HPDE6-E6E7 (cell line): ENCODE measurements around the gene OCIAD2.
A peak's percentile ranks its signal among the peaks of the same experiment; 100 is the strongest.
"Not testable (repeated sequence)": the region's sequence is repeated elsewhere in the genome, so short reads cannot be mapped to it uniquely, and the experiment has no call there.

Source experiments
- DNase-seq: peaks from one replicate; pipeline ENCODE4 v3.0.0; 2011; ENCODE audit warnings: missing footprints; ENCODE audit errors: extremely low spot score

OCIAD2 gene

GRCh38 chr4:48907706-48908477 is 1.3 kb upstream of the OCIAD2 start:
- DNase-seq: no peak

GRCh38 chr4:48905363-48906015 is 1.1 kb downstream of the OCIAD2 start:
- DNase-seq: peak; percentile 41

DNA sequence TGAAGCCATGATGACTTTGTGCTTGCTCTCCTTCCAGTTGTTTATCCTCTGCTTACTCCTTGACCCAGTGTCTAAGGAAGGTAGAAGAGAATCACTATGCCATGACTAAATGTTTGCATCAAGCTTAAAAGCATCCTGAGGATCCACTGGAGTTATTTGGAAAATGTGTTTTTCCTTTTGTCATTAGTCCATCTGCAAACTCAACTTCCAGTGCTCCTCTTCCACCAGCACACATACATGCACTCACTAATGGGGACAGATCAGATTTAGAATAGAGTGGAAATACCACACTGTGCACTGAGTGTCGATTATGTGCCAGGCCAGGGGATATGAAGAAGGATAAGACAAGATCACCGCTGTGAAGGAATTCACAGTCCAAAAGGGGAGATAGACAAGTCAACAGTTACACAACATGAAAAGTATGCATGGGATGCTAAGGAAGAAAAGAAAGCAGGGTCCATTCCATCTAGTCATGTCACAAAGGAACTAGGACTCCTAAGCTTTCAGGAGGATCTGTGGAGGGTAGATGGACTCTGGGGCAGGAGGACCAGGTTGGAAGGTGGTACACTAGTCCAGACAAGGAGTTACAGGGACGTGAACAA is 1.9 kb downstream of the OCIAD2 start:
- DNase-seq: no peak

DNA sequence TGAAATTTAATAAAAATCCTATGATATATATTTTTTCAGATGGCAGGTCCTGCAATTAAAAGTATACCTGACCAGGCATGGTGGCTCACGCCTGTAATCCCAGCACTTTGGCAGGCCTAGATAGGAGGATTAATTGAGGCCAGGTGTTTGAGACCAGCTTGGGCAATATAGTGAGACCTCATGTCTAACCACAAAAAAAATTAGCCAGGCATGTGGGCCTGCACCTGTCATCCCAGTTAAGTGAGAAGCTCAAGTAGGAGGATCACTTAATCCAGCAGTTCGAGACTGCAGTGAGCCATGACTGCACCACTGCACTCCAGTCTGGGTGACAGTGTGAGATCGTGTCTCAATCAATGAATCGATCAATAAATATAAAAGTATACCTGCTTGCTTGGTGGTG is 2.5 kb downstream of the OCIAD2 start:
- DNase-seq: no peak

GRCh38 chr4:48902266-48902665 is 4.3 kb downstream of the OCIAD2 start:
- peak; percentile 21 for DNase-seq

GRCh38 chr4:48901196-48901595 is 5.4 kb downstream of the OCIAD2 start:
- no peak for DNase-seq

DNA sequence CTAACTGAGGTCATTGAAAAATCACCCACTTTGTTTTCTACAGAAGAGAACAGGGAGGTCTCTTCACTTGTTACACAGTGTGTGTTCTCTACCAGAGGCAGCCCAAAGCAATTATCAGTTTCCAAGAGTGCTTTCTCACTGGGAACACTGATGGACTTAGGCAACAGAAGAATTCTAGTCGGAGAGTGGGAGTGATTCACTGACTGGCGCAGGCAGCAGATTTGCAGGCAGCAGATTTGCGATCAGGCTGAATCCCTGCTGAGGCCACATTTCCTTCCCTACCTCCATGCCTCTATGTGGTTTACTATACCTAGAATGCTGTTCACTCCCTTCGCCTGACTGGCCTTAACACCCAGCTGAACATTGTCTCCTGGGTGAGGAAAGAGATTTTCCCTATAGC is 6.6 kb downstream of the OCIAD2 start:
- no peak for DNase-seq

DNA sequence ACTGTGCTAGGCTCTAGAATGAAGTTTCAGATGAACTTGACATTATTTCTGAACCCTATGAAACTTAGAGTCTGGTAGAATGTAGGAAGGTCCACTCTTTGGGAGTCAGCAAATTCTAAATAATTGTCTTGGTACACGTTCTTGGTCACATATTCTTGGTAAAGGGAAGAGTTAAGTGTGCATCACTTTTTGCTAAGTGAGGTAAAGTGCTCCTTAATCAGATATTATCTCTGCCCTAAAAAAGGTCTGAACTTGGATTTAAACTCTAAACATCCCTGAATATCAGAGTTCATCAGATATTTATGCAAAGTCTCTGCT is 7.2 kb downstream of the OCIAD2 start:
- no peak for DNase-seq

GRCh38 chr4:48898733-48899431 is 7.7 kb downstream of the OCIAD2 start:
- DNase-seq: no peak

DNA sequence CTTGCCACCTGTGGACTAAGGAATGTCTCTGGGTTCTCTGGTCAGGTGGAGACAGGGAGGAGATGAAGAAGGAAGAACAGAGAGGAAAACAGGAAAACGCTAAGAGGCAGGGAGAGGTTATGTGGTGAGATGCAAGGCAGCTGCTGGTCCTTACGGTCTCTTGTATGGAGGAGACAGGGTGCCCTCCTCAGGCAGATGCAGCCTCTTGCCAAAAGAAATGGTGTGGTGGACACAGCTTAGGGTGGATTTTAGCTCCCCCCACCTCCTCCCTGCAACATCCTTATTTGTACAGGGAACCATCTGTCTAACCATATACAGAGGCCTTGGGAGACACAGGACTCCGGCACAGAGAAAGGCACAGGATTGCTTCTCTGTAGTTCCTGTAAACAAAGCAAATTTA is 9.7 kb downstream of the OCIAD2 start:
- DNase-seq: no peak

DNA sequence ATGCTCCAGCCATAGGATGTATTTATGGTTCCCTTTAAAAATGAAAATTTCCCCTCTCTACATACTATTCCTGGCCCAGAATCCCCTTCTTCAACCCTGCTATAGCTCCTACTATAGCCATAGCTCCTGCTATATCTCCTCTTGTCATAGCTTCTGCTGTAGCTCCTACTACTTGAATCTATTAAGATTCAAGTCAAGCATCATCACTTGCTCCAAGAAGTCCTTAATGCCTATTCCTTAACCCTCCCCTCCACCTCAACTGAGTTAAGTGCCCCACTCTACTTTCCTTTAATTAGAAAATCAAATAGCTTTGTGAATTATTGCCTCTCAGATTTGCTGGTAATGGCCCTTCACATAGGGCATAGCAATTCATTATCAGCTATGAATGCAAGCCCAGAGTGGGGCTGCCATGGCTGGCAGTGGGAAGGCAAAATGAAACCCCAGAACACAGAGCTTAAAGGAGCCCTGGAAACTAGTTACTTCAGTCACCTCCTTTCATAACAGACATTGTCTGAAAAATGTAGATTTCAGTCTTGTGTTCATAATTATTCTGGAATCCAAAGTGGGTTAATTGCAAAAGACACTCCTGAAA is 15.4 kb downstream of the OCIAD2 start:
- DNase-seq: no peak

- not testable (repeated sequence) for DNase-seq
Observed at GRCh38 chr4:48889750-48890149, 16.8 kb downstream of the OCIAD2 start.

DNA sequence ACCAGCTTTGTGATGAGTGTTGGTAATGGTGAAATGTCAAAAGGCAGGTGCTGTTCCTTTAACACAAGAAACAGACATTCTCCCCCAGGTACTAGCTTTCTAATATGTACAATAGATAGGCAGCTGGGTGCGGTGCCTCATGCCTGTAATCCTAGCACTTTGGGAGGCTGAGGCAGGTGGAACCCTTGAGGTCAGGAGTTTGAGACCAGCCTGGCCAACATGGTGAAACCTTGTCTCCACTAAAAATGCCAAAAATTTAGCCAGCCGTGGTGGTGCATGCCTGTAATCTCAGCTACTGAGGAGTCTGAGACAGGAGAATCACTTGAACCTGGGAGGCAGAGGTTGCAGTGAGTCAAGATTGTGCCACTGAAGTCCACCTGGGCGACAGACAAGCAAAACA is 24.9 kb downstream of the OCIAD2 start:
- DNase-seq: not testable (repeated sequence)

- no peak for DNase-seq
Observed at GRCh38 chr4:48879561-48880442, 26.8 kb downstream of the OCIAD2 start.

DNA sequence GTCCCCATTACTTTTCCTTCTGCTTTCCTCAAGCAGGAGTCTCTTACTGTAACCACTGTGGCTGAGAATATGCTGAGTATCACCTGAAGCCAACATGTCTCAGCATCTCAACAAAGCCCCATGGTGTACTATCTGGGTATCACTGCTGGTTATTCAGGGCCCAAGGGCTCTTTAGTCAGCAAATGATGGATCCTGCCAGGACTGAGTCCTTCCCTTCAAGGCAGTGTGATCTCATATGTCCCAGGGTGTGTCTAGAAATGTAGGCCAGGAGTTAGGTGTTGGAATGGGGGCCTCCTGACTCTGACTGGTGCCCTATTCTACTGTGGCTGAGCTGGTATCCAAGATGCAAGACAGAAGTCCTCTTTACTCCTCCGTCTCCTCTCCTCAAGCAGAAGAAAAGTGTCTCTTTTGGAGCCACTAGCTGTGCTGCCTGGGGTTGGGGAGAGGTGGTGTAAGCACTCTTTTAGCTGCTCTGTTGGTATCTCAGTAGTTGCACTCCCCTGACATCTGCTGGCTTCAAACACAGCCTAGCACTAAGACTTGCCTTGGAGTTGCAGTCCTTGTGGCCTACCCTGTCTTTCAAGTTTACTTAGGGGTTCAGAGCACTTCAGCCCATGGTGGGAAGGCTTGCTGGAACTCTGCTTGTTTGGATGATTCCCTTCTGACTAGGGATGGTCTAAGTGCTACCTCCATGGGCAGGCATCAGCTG is 28.6 kb downstream of the OCIAD2 start:
- no peak for DNase-seq

DNA sequence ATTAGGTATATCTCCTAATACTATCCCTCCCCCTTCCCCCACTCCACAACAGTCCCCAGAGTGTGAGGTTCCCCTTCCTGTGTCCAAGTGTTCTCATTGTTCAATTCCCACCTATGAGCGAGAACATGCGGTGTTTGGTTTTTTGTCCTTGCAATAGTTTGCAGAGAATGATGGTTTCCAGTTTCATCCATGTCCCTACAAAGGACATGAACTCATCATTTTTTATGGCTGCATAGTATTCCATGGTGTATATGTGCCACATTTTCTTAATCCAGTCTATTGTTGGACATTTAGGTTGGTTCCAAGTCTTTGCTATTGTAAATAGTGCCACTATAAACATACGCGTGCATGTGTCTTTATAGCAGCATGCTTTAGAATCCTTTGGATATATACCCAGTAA is 41.9 kb downstream of the OCIAD2 start:
- DNase-seq: not testable (repeated sequence)

DNA sequence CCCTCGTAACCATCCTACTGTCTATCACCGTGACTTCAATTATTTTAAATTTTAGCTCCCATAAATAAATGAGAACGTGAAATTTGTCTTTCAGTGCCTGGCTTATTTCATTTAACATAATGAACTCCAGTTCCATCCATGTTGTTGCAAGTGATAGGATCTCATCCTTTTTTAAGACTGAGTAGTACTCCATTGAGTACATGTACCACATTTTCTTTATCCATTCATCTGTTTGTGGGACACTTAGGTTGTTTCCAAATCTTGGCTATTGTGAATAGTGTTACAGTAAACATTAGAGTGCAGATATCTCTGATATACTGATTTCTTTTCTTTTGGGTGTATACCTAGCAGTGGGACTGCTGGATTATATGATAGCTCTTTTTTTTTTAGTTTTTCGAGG is 42.8 kb downstream of the OCIAD2 start:
- DNase-seq: no peak

- no peak for DNase-seq
Observed at GRCh38 chr4:48862661-48863060, 43.9 kb downstream of the OCIAD2 start.

DNA sequence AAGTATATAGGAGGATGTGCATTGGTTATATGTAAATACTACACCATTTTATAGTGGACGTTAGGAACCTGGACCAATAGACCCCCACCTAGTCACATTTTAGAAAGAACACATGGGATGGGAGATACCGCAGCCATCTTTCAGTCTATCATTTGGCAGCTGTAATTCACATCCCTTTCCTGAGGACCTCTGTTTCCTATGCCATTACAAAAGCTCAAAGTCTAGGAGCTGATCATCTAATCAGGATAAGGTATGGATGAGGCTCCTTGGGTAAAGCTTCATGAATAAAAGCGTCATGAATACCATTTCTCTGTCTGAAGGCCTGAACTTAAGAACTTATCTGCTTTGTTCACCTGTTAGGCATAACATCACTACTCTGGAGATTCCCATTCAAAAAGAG is 44.5 kb downstream of the OCIAD2 start:
- DNase-seq: no peak

GRCh38 chr4:48858130-48858529 is 48.4 kb downstream of the OCIAD2 start:
- DNase-seq: no peak

- no peak for DNase-seq
Observed at GRCh38 chr4:48854982-48855381, 51.6 kb downstream of the OCIAD2 start.
